ENCODE data around the gene GPC6.

- TF ChIP-seq CTCF (IDR thresholded peaks at IDR 0.05) = no peak
- TF ChIP-seq ZBTB33 (IDR thresholded peaks at IDR 0.05; ENCODE audit: borderline replicate concordance, low read depth) = no peak
- TF ChIP-seq GABPA (IDR thresholded peaks at IDR 0.05; ENCODE audit: low read depth) = no peak
- no peak for TF ChIP-seq EZH2phosphoT487 (IDR thresholded peaks at IDR 0.05; ENCODE audit: borderline replicate concordance, low read depth)
- no peak for TF ChIP-seq NRF1 (IDR thresholded peaks at IDR 0.05; ENCODE audit: low read depth, low read length)
- TF ChIP-seq MXI1 (IDR thresholded peaks at IDR 0.05; ENCODE audit: low read depth, low read length) = no peak
- TF ChIP-seq EP300 (IDR thresholded peaks at IDR 0.05; ENCODE audit: borderline replicate concordance in 1 of 2, low read depth in 1 of 2, low read length in 1 of 2) = no peak
- TF ChIP-seq REST (IDR thresholded peaks at IDR 0.05; ENCODE audit: low read depth, low read length) = no peak
- no peak for TF ChIP-seq POLR2AphosphoS5 (IDR thresholded peaks at IDR 0.05; ENCODE audit: low read depth, low read length)
- no peak for TF ChIP-seq TCF12 (IDR thresholded peaks at IDR 0.05)
- TF ChIP-seq TEAD4 (IDR thresholded peaks at IDR 0.05; ENCODE audit: borderline replicate concordance, insufficient read depth) = no peak
- no peak for TF ChIP-seq USF1 (IDR thresholded peaks at IDR 0.05; ENCODE audit: borderline replicate concordance, low read depth)
Observed at GRCh38 chr13:93646245-93646644, 419.6 kb downstream of the GPC6 start.
